GM12878 (cell line): ENCODE measurements around the gene XKR3.

Experiments
- CTCF ChIP-seq, 3 experiments: IDR thresholded peaks in 2 of 3; conservative IDR thresholded peaks in 1 of 3; 2 replicates each; pipeline ENCODE4 v1.5.1; 2011; ENCODE audit warnings: low read depth in 3 of 3, low read length in 3 of 3, mild to moderate bottlenecking in 3 of 3, control low read depth in 2 of 3, moderate library complexity in 2 of 3, inconsistent platforms in 1 of 3, mixed read lengths in 1 of 3; ENCODE audit not compliant: control insufficient read depth in 2 of 3, insufficient read depth in 1 of 3; ENCODE audit errors: extremely low read depth in 1 of 3
- KDM1A ChIP-seq: fragments of 200-600 bp; sonication (generic); IDR thresholded peaks from 2 replicates; pipeline ENCODE4 v1.6.1; 2016; ENCODE audit warnings: borderline replicate concordance
- MTA3 ChIP-seq: IDR thresholded peaks from 2 replicates; pipeline ENCODE4 v1.6.1; 2012; ENCODE audit warnings: low read length, inconsistent platforms, borderline replicate concordance
- MYC ChIP-seq: IDR thresholded peaks from 2 replicates; pipeline ENCODE4 v1.6.1; 2011; ENCODE audit warnings: mild to moderate bottlenecking, low read length, moderate library complexity, inconsistent platforms; ENCODE audit not compliant: insufficient read depth, insufficient replicate concordance, insufficient read length, severe bottlenecking
- SUPT20H ChIP-seq: IDR thresholded peaks from 2 replicates; pipeline ENCODE4 v1.6.1; 2011; ENCODE audit warnings: low read depth, mild to moderate bottlenecking, low read length, moderate library complexity, borderline replicate concordance; ENCODE audit not compliant: control insufficient read depth
- SUZ12 ChIP-seq: fragments of 200-600 bp; sonication (generic); IDR thresholded peaks from one replicate; pipeline ENCODE4 v1.6.1; 2018; ENCODE audit warnings: antibody characterized with exemption, mild to moderate bottlenecking; ENCODE audit not compliant: unreplicated experiment

- TF ChIP-seq KDM1A, result no peak
- TF ChIP-seq MYC, result no peak
- TF ChIP-seq SUZ12, result no peak
- TF ChIP-seq SUPT20H, result no peak
- TF ChIP-seq CTCF (IDR thresholded peaks at IDR 0.05 in 2 of 3, conservative IDR thresholded peaks at IDR 0.05 in 1 of 3; ENCODE audit: control insufficient read depth in 2 of 3, extremely low read depth in 1 of 3, insufficient read depth in 1 of 3, low read depth in 3 of 3, low read length in 3 of 3), result no peak
- no peak for TF ChIP-seq MTA3
These were observed 29.4 kb upstream of the XKR3 start for GRCh38 chr22:16854631-16855030.
